ENCODE data around the gene WWOX.

DNA sequence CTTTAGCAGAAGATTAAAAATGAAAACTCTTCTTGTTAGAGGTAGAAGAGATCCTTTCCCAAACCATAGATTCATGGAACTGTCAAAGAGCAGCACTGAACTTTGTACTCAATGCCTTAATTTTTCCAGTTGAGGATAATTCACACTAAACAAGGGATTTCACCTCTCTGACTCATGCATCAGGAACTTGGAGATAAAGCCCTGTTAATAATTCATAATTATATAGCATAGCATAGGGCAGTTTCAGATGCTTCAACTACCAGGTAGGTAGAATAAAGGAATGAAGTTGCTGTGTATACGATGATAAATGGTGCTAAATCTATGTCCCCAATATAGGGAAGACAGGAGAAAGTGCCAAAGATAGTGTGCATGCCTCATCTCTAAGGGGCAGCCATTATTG is 1050.7 kb downstream of the WWOX start:
- TF ChIP-seq POLR2AphosphoS5 (IDR thresholded peaks at IDR 0.05; ENCODE audit: borderline replicate concordance, low read depth, low read length) (no peak), EZH2 (IDR thresholded peaks at IDR 0.05) (no peak)

All from SK-N-MC (cell line).